Activated T-cell treated with anti-CD3 and anti-CD28 coated beads, Interleukin-2, amount 50 U/mL, for 72 hours (primary cell): ENCODE results near the gene SDK1. TPM values are rescaled to one million over a fixed set of nuclear protein-coding genes. Genes with fewer than 3 reads are reported as not detected.
A peak's percentile ranks its signal among the peaks of the same experiment; 100 is the strongest.
"Not testable (repeated sequence)": the region's sequence is repeated elsewhere in the genome, so short reads cannot be mapped to it uniquely, and the experiment has no call there.

ENCODE experiments used
- ATAC-seq, 2 donors: fragments of 150-1000 bp; cut with Tn5 transposase; replicated peaks in 1 of 2; 2 replicates each; pipeline ENCODE4 v1.10.0; 2021; ENCODE audit warnings: moderate library complexity in 2 of 2, mild to moderate bottlenecking in 1 of 2
- DNase-seq, 2 donors: peaks; one replicate each; pipeline ENCODE4 v3.0.0; 2021 to 2022; ENCODE audit warnings: mixed read lengths in 1 of 2
- H3K27ac Mint-ChIP-seq: one replicate; pipeline ENCODE4 v1.8.0; 2022; ENCODE audit warnings: mild to moderate bottlenecking, moderate library complexity, mixed read lengths
- H3K27me3 Mint-ChIP-seq: one replicate; pipeline ENCODE4 v1.8.0; 2022; ENCODE audit warnings: low read depth, mixed read lengths
- H3K36me3 Mint-ChIP-seq, 2 donors: one replicate each; pipeline ENCODE4 v1.8.0; 2022; ENCODE audit warnings: mixed read lengths in 2 of 2, mild to moderate bottlenecking in 1 of 2; ENCODE audit not compliant: insufficient read depth in 2 of 2
- H3K4me1 Mint-ChIP-seq: one replicate; pipeline ENCODE4 v1.8.0; 2022; ENCODE audit warnings: low read depth, mixed read lengths
- H3K4me3 Mint-ChIP-seq, 2 donors: one replicate each; pipeline ENCODE4 v1.8.0; 2022; ENCODE audit warnings: mild to moderate bottlenecking in 2 of 2, mixed read lengths in 2 of 2, moderate library complexity in 2 of 2
- H3K9me3 Mint-ChIP-seq, 2 donors: one replicate each; pipeline ENCODE4 v1.8.0; 2022; ENCODE audit warnings: mixed read lengths in 2 of 2
- total RNA-seq, 2 donors: library from RNA; stranded (reverse); gene quantifications; one replicate each; pipeline ENCODE4 v1.2.3, GENCODE V29; 2022

Gene SDK1
- total RNA-seq, 2 donors from 2014 or later: 6.1 to 6.3 TPM

GRCh38 chr7:4079956-4080355 lies 778.9 kb downstream of the SDK1 start:
- Mint-ChIP-seq H3K27ac (no peak overlapping the region), H3K27me3 (no peaks in the 10 kb centered on the region), H3K9me3 (peaks cover 0 to 2% of the 10 kb centered on the region in 2 donors), H3K4me1 (no peaks in the 10 kb centered on the region), H3K4me3 (no peak overlapping the region), H3K36me3 (no peaks in the 10 kb centered on the region)
- ATAC-seq: no peak
- no peak for DNase-seq

- Mint-ChIP-seq H3K4me3 (no peak overlapping the region), H3K27me3 (no peaks in the 10 kb centered on the region), H3K36me3 (no peaks in the 10 kb centered on the region), H3K9me3 (peaks cover 0 to 2% of the 10 kb centered on the region in 2 donors), H3K4me1 (peaks cover 2% of the 10 kb centered on the region), H3K27ac (no peak overlapping the region)
- DNase-seq (no peak), ATAC-seq (no peak)
Measured at GRCh38 chr7:4080954-4081353, 779.9 kb downstream of the SDK1 start.

- Mint-ChIP-seq H3K4me3 (no peak overlapping the region), H3K27ac (no peak overlapping the region), H3K36me3 (no peaks in the 10 kb centered on the region), H3K9me3 (no peaks in the 10 kb centered on the region), H3K27me3 (no peaks in the 10 kb centered on the region), H3K4me1 (peaks cover 6% of the 10 kb centered on the region)
- no peak for DNase-seq
- ATAC-seq: no peak
Measured at GRCh38 chr7:4083513-4083912, 782.5 kb downstream of the SDK1 start.

GRCh38 chr7:4084271-4084670 lies 783.2 kb downstream of the SDK1 start:
- Mint-ChIP-seq H3K36me3 (no peaks in the 10 kb centered on the region), H3K4me3 (no peak overlapping the region), H3K4me1 (peaks cover 6% of the 10 kb centered on the region), H3K27me3 (no peaks in the 10 kb centered on the region), H3K9me3 (no peaks in the 10 kb centered on the region), H3K27ac (no peak overlapping the region)
- no peak for ATAC-seq
- DNase-seq: no peak

GRCh38 chr7:4085937-4086691 lies 785.1 kb downstream of the SDK1 start:
- no peaks in the 10 kb centered on the region for H3K27me3 Mint-ChIP-seq
- H3K27ac Mint-ChIP-seq: peak overlapping the region; percentile 73
- DNase-seq (no peak), ATAC-seq (no peak)
- peaks cover 0 to 2% of the 10 kb centered on the region in 2 donors for H3K36me3 Mint-ChIP-seq
- no peak overlapping the region for H3K4me3 Mint-ChIP-seq
- H3K4me1 Mint-ChIP-seq: peaks cover 6% of the 10 kb centered on the region
- peaks cover 0 to 8% of the 10 kb centered on the region in 2 donors for H3K9me3 Mint-ChIP-seq

- ATAC-seq (no peak), DNase-seq (no peak)
- Mint-ChIP-seq H3K9me3 (peaks cover 0 to 8% of the 10 kb centered on the region in 2 donors), H3K27ac (no peak overlapping the region), H3K27me3 (no peaks in the 10 kb centered on the region), H3K36me3 (peaks cover 0 to 2% of the 10 kb centered on the region in 2 donors), H3K4me3 (no peak overlapping the region), H3K4me1 (peaks cover 6% of the 10 kb centered on the region)
Measured at GRCh38 chr7:4086723-4087122, 785.7 kb downstream of the SDK1 start.

GRCh38 chr7:4091767-4092166 lies 790.7 kb downstream of the SDK1 start:
- Mint-ChIP-seq H3K27ac (no peak overlapping the region), H3K36me3 (peaks cover 0 to 2% of the 10 kb centered on the region in 2 donors), H3K4me1 (no peaks in the 10 kb centered on the region), H3K9me3 (peaks cover 0 to 8% of the 10 kb centered on the region in 2 donors), H3K4me3 (no peak overlapping the region), H3K27me3 (no peaks in the 10 kb centered on the region)
- DNase-seq (no peak), ATAC-seq (no peak)

GRCh38 chr7:4093035-4093434 lies 792.0 kb downstream of the SDK1 start:
- no peaks in the 10 kb centered on the region for H3K4me1 Mint-ChIP-seq

GRCh38 chr7:4093483-4093882 lies 792.4 kb downstream of the SDK1 start:
- peaks cover 0 to 2% of the 10 kb centered on the region in 2 donors for H3K36me3 Mint-ChIP-seq
- H3K9me3 Mint-ChIP-seq: peaks cover 0 to 8% of the 10 kb centered on the region in 2 donors
- no peak overlapping the region for H3K4me3 Mint-ChIP-seq
- no peaks in the 10 kb centered on the region for H3K27me3 Mint-ChIP-seq
- ATAC-seq (no peak), DNase-seq (no peak)
- H3K4me1 Mint-ChIP-seq: no peaks in the 10 kb centered on the region
- H3K27ac Mint-ChIP-seq: no peak overlapping the region

More at GRCh38 chr7:4093035-4093434, 792.0 kb downstream of the SDK1 start:
- H3K4me3 Mint-ChIP-seq: no peak overlapping the region
- H3K36me3 Mint-ChIP-seq: peaks cover 0 to 2% of the 10 kb centered on the region in 2 donors
- no peak for ATAC-seq
- H3K9me3 Mint-ChIP-seq: peaks cover 0 to 8% of the 10 kb centered on the region in 2 donors
- DNase-seq: no peak
- no peaks in the 10 kb centered on the region for H3K27me3 Mint-ChIP-seq
- no peak overlapping the region for H3K27ac Mint-ChIP-seq

GRCh38 chr7:4094158-4094557 lies 793.1 kb downstream of the SDK1 start:
- ATAC-seq, H3K36me3 Mint-ChIP-seq, H3K9me3 Mint-ChIP-seq, H3K27me3 Mint-ChIP-seq, H3K27ac Mint-ChIP-seq, H3K4me3 Mint-ChIP-seq, H3K4me1 Mint-ChIP-seq, DNase-seq: not testable (repeated sequence)

- ATAC-seq (no peak), DNase-seq (no peak)
- no peaks in the 10 kb centered on the region for H3K9me3 Mint-ChIP-seq
- no peaks in the 10 kb centered on the region for H3K4me1 Mint-ChIP-seq
- H3K27ac Mint-ChIP-seq: peak overlapping the region; percentile 66
- H3K27me3 Mint-ChIP-seq: no peaks in the 10 kb centered on the region
- peak overlapping the region in 1 of 2 donors; percentile 64 for H3K4me3 Mint-ChIP-seq
- no peaks in the 10 kb centered on the region for H3K36me3 Mint-ChIP-seq
Measured at GRCh38 chr7:4097001-4097609, 796.1 kb downstream of the SDK1 start.

GRCh38 chr7:4098169-4098568 lies 797.1 kb downstream of the SDK1 start:
- ATAC-seq: no peak

GRCh38 chr7:4099651-4100050 lies 798.6 kb downstream of the SDK1 start:
- Mint-ChIP-seq H3K4me1 (no peaks in the 10 kb centered on the region), H3K27me3 (no peaks in the 10 kb centered on the region), H3K27ac (no peak overlapping the region), H3K36me3 (no peaks in the 10 kb centered on the region), H3K4me3 (no peak overlapping the region), H3K9me3 (no peaks in the 10 kb centered on the region)
- ATAC-seq: no peak
- no peak for DNase-seq

More at GRCh38 chr7:4098169-4098568, 797.1 kb downstream of the SDK1 start:
- H3K9me3 Mint-ChIP-seq: no peaks in the 10 kb centered on the region
- no peaks in the 10 kb centered on the region for H3K4me1 Mint-ChIP-seq
- no peak overlapping the region for H3K4me3 Mint-ChIP-seq
- no peak for DNase-seq
- H3K27ac Mint-ChIP-seq: no peak overlapping the region
- H3K27me3 Mint-ChIP-seq: no peaks in the 10 kb centered on the region
- no peaks in the 10 kb centered on the region for H3K36me3 Mint-ChIP-seq
